HCT116 (cell line): ENCODE results near the gene SLIT1. TPM values are rescaled to one million over a fixed set of nuclear protein-coding genes. Genes with fewer than 3 reads are reported as not detected.

Experiments
- ATAC-seq: fragments of 200-7000 bp; cut with Tn5 transposase; 2 replicates; pipeline ENCODE4 v1.9.1; 2020; ENCODE audit warnings: mild to moderate bottlenecking, moderate library complexity
- BruUV-seq: library from RNA; stranded (reverse); fragments of 400-500 nt; replicated peaks from 2 replicates; lab custom pipeline; 2021; lab: Mats Ljungman, UMichigan
- CTCF ChIA-PET: fragments of 300-600 bp; sonication (Branson Sonifier 250); formaldehyde crosslinking; loops from one replicate; lab custom pipeline; 2021; ENCODE audit warnings: antibody characterized with exemption; lab: Charles Lee
- POLR2A ChIA-PET: fragments of 300-600, 350-600 bp; sonication (Branson Sonifier 250); formaldehyde crosslinking; loops from one replicate; lab custom pipeline; 2021; ENCODE audit warnings: antibody characterized with exemption; lab: Charles Lee
- RAD21 ChIA-PET, 2 experiments: fragments of 300-600 bp; sonication (Branson Sonifier 250); formaldehyde crosslinking; loops; one replicate each; lab custom pipeline; 2023; ENCODE audit warnings: low total read pairs in 2 of 2; ENCODE audit not compliant: uncharacterized antibody in 2 of 2, unreplicated experiment in 2 of 2, low non-redundant PET in 1 of 2; lab: Charles Lee
- DNase-seq: peaks from one replicate; pipeline ENCODE4 v3.0.0-alpha.2; 2010; ENCODE audit warnings: low read depth, low spot score
- H2AFZ ChIP-seq: fragments of 200-600 bp; shearing (Covaris generic), sonication (generic); 2 replicates; pipeline ENCODE4 v1.6.1; 2017; ENCODE audit warnings: low read depth, mixed run types, mixed read lengths, antibody characterized with exemption, low read length; ENCODE audit not compliant: poor library complexity, severe bottlenecking
- H3K27ac ChIP-seq: 2 replicates; pipeline ENCODE4 v1.5.1; 2012; ENCODE audit warnings: low read depth, low read length
- H3K27me3 ChIP-seq: fragments of 200-600 bp; sonication (generic); 2 replicates; pipeline ENCODE4 v1.6.1; 2016; ENCODE audit warnings: mixed run types, low read length, mixed read lengths; ENCODE audit not compliant: insufficient read depth
- H3K36me3 ChIP-seq, 2 experiments: fragments of 200-500 bp in 1 of 2; fragments of 200-600 bp in 1 of 2; sonication (Bioruptor generic) in 1 of 2; sonication (generic) in 1 of 2; 2 replicates each; pipeline versions ENCODE4 v1.5.1 to v1.6.1; 2014 to 2016; ENCODE audit warnings: low read length in 2 of 2, inconsistent platforms in 1 of 2, mixed read lengths in 1 of 2, mixed run types in 1 of 2; ENCODE audit not compliant: insufficient read depth in 2 of 2, control insufficient read depth in 1 of 2
- H3K4me1 ChIP-seq, 2 experiments: fragments of 200-600 bp in 1 of 2; sonication (generic) in 1 of 2; 2 replicates each; pipeline versions ENCODE4 v1.5.1 to v1.6.1; 2012 to 2017; ENCODE audit warnings: low read length in 2 of 2, inconsistent platforms in 1 of 2, mild to moderate bottlenecking in 1 of 2, mixed read lengths in 1 of 2, mixed run types in 1 of 2, moderate library complexity in 1 of 2; ENCODE audit not compliant: insufficient read depth in 2 of 2, control insufficient read depth in 1 of 2
- H3K4me2 ChIP-seq: fragments of 200-600 bp; sonication (generic); 2 replicates; pipeline ENCODE4 v1.6.1; 2017; ENCODE audit warnings: mixed run types, low read length, mixed read lengths
- H3K4me3 ChIP-seq, 2 experiments: fragments of 200-600 bp in 1 of 2; sonication (generic) in 1 of 2; replicated peaks in 1 of 2; 2 replicates each; pipeline ENCODE4 v1.5.1; 2011 to 2016; ENCODE audit warnings: low read length in 2 of 2, control low read depth in 1 of 2, low read depth in 1 of 2, mild to moderate bottlenecking in 1 of 2, mixed read lengths in 1 of 2, mixed run types in 1 of 2
- H3K79me2 ChIP-seq: fragments of 200-600 bp; sonication (generic); 2 replicates; pipeline ENCODE4 v1.6.1; 2017; ENCODE audit warnings: mild to moderate bottlenecking, mixed run types, low read length, moderate library complexity, mixed read lengths; ENCODE audit not compliant: insufficient read depth
- H3K9ac ChIP-seq: fragments of 200-600 bp; sonication (generic); 2 replicates; pipeline ENCODE4 v1.6.1; 2016; ENCODE audit warnings: low read length, mixed read lengths
- H3K9me2 ChIP-seq: fragments of 200-600 bp; sonication (generic), shearing (Covaris generic); 2 replicates; pipeline ENCODE4 v1.6.1; 2017; ENCODE audit warnings: mixed run types, mild to moderate bottlenecking, moderate library complexity; ENCODE audit not compliant: insufficient read depth
- H3K9me3 ChIP-seq, 2 experiments: fragments of 200-500 bp in 1 of 2; fragments of 200-600 bp in 1 of 2; sonication (Bioruptor generic) in 1 of 2; sonication (generic) in 1 of 2; 2 replicates each; pipeline ENCODE4 v1.6.1; 2014 to 2017; ENCODE audit warnings: low read length in 2 of 2, mixed read lengths in 2 of 2, inconsistent platforms in 1 of 2, low read depth in 1 of 2, mild to moderate bottlenecking in 1 of 2, mixed run types in 1 of 2, moderate library complexity in 1 of 2; ENCODE audit not compliant: control insufficient read depth in 1 of 2, insufficient read depth in 1 of 2
- H4K20me1 ChIP-seq: fragments of 200-600 bp; sonication (generic), shearing (Covaris generic); 2 replicates; pipeline ENCODE4 v1.6.1; 2017; ENCODE audit warnings: mixed run types, mild to moderate bottlenecking, moderate library complexity; ENCODE audit not compliant: insufficient read depth
- CBX3 ChIP-seq: IDR thresholded peaks from 2 replicates; pipeline ENCODE4 v1.6.1; 2012; ENCODE audit warnings: low read depth
- CEBPB ChIP-seq: IDR thresholded peaks from 2 replicates; pipeline ENCODE4 v1.6.1; 2012; ENCODE audit warnings: low read depth
- CTCF ChIP-seq, 3 experiments: fragments of 200-600 bp in 1 of 3; sonication (generic) in 1 of 3; IDR thresholded peaks in 2 of 3; conservative IDR thresholded peaks in 1 of 3; 2 replicates each; pipeline ENCODE4 v1.5.1; 2012 to 2017; ENCODE audit warnings: low read depth in 2 of 3, low read length in 2 of 3, antibody characterized with exemption in 1 of 3, borderline replicate concordance in 1 of 3, control low read depth in 1 of 3, mild to moderate bottlenecking in 1 of 3, mixed read lengths in 1 of 3, mixed run types in 1 of 3, moderate library complexity in 1 of 3; ENCODE audit not compliant: insufficient read depth in 1 of 3
- EGR1 ChIP-seq: IDR thresholded peaks from 2 replicates; pipeline ENCODE4 v1.6.1; 2012; ENCODE audit warnings: low read depth
- ELF1 ChIP-seq: IDR thresholded peaks from 2 replicates; pipeline ENCODE4 v1.6.1; 2012; ENCODE audit warnings: low read depth, borderline replicate concordance
- EZH2 ChIP-seq: fragments of 200-600 bp; sonication (generic); IDR thresholded peaks from 2 replicates; pipeline ENCODE4 v1.6.1; 2017; ENCODE audit warnings: antibody characterized with exemption, mixed run types
- EZH2phosphoT487 ChIP-seq: fragments of 200-600 bp; IDR thresholded peaks from 2 replicates; pipeline ENCODE4 v1.6.1; 2018; ENCODE audit warnings: antibody characterized with exemption, borderline replicate concordance
- FOSL1 ChIP-seq: IDR thresholded peaks from 2 replicates; pipeline ENCODE4 v1.6.1; 2012; ENCODE audit warnings: low read depth
- JUND ChIP-seq: IDR thresholded peaks from 2 replicates; pipeline ENCODE4 v1.6.1; 2012
- POLR2A ChIP-seq: IDR thresholded peaks from 2 replicates; pipeline ENCODE4 v1.7.0; 2011; ENCODE audit warnings: borderline replicate concordance; ENCODE audit not compliant: insufficient read depth, insufficient read length; ENCODE audit errors: extremely low read depth
- RAD21 ChIP-seq: IDR thresholded peaks from 2 replicates; pipeline ENCODE4 v1.6.1; 2012; ENCODE audit warnings: low read depth, mild to moderate bottlenecking
- REST ChIP-seq: IDR thresholded peaks from 2 replicates; pipeline ENCODE4 v1.6.1; 2012; ENCODE audit warnings: low read depth
- SIN3A ChIP-seq: IDR thresholded peaks from 2 replicates; pipeline ENCODE4 v1.6.1; 2012; ENCODE audit warnings: low read depth
- SP1 ChIP-seq: IDR thresholded peaks from 2 replicates; pipeline ENCODE4 v1.6.1; 2012; ENCODE audit warnings: low read depth
- SRF ChIP-seq: IDR thresholded peaks from 2 replicates; pipeline ENCODE4 v1.6.1; 2012; ENCODE audit warnings: low read depth
- TCF7L2 ChIP-seq: IDR thresholded peaks from 2 replicates; pipeline ENCODE4 v1.7.0; 2011; ENCODE audit warnings: borderline replicate concordance, inconsistent platforms; ENCODE audit not compliant: insufficient read depth, insufficient read length; ENCODE audit errors: extremely low read depth
- ZBTB33 ChIP-seq: IDR thresholded peaks from 2 replicates; pipeline ENCODE4 v1.6.1; 2011; ENCODE audit warnings: mild to moderate bottlenecking, low read length, moderate library complexity; ENCODE audit not compliant: insufficient replicate concordance; ENCODE audit errors: extremely low read depth
- ZNF274 ChIP-seq: fragments of 200-500 bp; sonication (Bioruptor generic); IDR thresholded peaks from 2 replicates; pipeline ENCODE4 v1.6.1; 2014; ENCODE audit warnings: mild to moderate bottlenecking, low read depth, low read length, inconsistent platforms
- intact Hi-C: fragments of 100-400 bp; cut with micrococcal nuclease; formaldehyde crosslinking; loops from 2 replicates; pipeline ENCODE4 v1.10.0; 2022
- total RNA-seq: library from RNA; stranded (reverse); gene quantifications from one replicate; pipeline ENCODE4 v1.2.1, GENCODE V29; 2021; ENCODE audit not compliant: unreplicated experiment
- TF ChIP-seq, protein P1 (sequence below): IDR thresholded peaks from 2 replicates; pipeline ENCODE4 v1.6.1; 2012
- TF ChIP-seq, protein P2 (sequence below): IDR thresholded peaks from 2 replicates; pipeline ENCODE4 v1.6.1; 2012

SLIT1 gene
- total RNA-seq, 1 experiment from 2014 or later, result 0.42 TPM

- ATAC-seq (no peak), DNase-seq (no peak)
- Histone ChIP-seq H3K4me1 (no peaks in the 10 kb centered on the region), H3K4me2 (no peak overlapping the region), H3K27me3 (no peaks in the 10 kb centered on the region), H3K27ac (no peak overlapping the region), H3K9me2 (no peaks in the 10 kb centered on the region), H3K79me2 (no peaks in the 10 kb centered on the region), H2AFZ (no peak overlapping the region), H3K4me3 (no peak overlapping the region), H3K9me3 (no peaks in the 10 kb centered on the region), H3K9ac (no peak overlapping the region), H3K36me3 (no peaks in the 10 kb centered on the region)
- intact Hi-C loops, result no loop called here
- RAD21 ChIA-PET, result interaction anchor here in 1 of 2 experiments (1.8 kb wide), 1 partner anchor 144 kb away, joined by 3 read pairs; no protein-coding TSS in a partner anchor
- CTCF ChIA-PET, result interaction anchor here (1.1 to 1.7 kb wide), 4 partner anchors 9 to 180 kb away, joined by 5 to 6 read pairs (median 6); no protein-coding TSS in a partner anchor
- POLR2A ChIA-PET, result interaction anchor here (1.5 kb wide), 1 partner anchor 10 kb away, joined by 3 read pairs; no protein-coding TSS in a partner anchor
- BruUV-seq, result no TSS peak
- TF ChIP-seq, protein P1, sequence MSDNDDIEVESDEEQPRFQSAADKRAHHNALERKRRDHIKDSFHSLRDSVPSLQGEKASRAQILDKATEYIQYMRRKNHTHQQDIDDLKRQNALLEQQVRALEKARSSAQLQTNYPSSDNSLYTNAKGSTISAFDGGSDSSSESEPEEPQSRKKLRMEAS, result no peak
- TF ChIP-seq RAD21, result no peak
- TF ChIP-seq, protein P2, sequence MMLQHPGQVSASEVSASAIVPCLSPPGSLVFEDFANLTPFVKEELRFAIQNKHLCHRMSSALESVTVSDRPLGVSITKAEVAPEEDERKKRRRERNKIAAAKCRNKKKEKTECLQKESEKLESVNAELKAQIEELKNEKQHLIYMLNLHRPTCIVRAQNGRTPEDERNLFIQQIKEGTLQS, result no peak
- no peak for TF ChIP-seq CEBPB
- TF ChIP-seq POLR2A, result no peak
- TF ChIP-seq EGR1, result no peak
- TF ChIP-seq EZH2, result no peak
- TF ChIP-seq CBX3, result no peak
- no peak for TF ChIP-seq FOSL1
- TF ChIP-seq REST, result no peak
- TF ChIP-seq ZBTB33, result no peak
- no peak for TF ChIP-seq TCF7L2
- TF ChIP-seq JUND, result no peak
- TF ChIP-seq EZH2phosphoT487, result no peak
- TF ChIP-seq ZNF274, result no peak
- no peak for TF ChIP-seq SRF
- no peak for TF ChIP-seq SP1
- no peak for TF ChIP-seq CTCF (IDR thresholded peaks at IDR 0.05 in 2 of 3, conservative IDR thresholded peaks at IDR 0.05 in 1 of 3; ENCODE audit: borderline replicate concordance in 1 of 3, insufficient read depth in 1 of 3, low read depth in 2 of 3, low read length in 2 of 3)
- no peak for TF ChIP-seq SIN3A
- TF ChIP-seq ELF1, result no peak
- TF ChIP-seq, all 23 proteins: peak for 0
- H4K20me1 ChIP-seq, result no peaks in the 10 kb centered on the region
Observed at GRCh38 chr10:97217299-97217698, 31.5 kb upstream of the SLIT1 start.
